Naive thymus-derived CD4-positive, alpha-beta T cell (primary cell): ENCODE measurements around the gene JMJD6. TPM values are rescaled to one million over a fixed set of nuclear protein-coding genes. Genes with fewer than 3 reads are reported as not detected.

Source experiments
- ATAC-seq: fragments of 150-1000 bp; cut with Tn5 transposase; 2 replicates; pipeline ENCODE4 v1.10.0; 2021; ENCODE audit warnings: mild to moderate bottlenecking, moderate library complexity
- CTCF ChIA-PET: fragments of 350-600 bp; sonication (Branson Sonifier 250); formaldehyde crosslinking; loops from one replicate; lab custom pipeline; 2021; ENCODE audit warnings: antibody characterized with exemption; lab: Charles Lee
- POLR2A ChIA-PET: fragments of 350-600 bp; sonication (Branson Sonifier 250); formaldehyde crosslinking; loops from one replicate; lab custom pipeline; 2021; ENCODE audit warnings: antibody characterized with exemption, inconsistent platforms; lab: Charles Lee
- DNase-seq, 9 donors: peaks; one replicate each; pipeline versions ENCODE4 v3.0.0 to v3.0.0-alpha.2; 2020 to 2022; ENCODE audit warnings: mixed read lengths in 1 of 9
- H3K27ac ChIP-seq: one replicate; pipeline ENCODE4 v1.7.0; 2013; ENCODE audit warnings: mild to moderate bottlenecking, low read depth, low read length, moderate library complexity
- H3K27me3 ChIP-seq, 2 donors: one replicate each; pipeline ENCODE4 v1.7.0; 2013; ENCODE audit warnings: low read length in 2 of 2, mild to moderate bottlenecking in 2 of 2, moderate library complexity in 2 of 2; ENCODE audit not compliant: control insufficient read depth in 2 of 2, insufficient read depth in 2 of 2
- H3K36me3 ChIP-seq, 3 experiments: 1 replicate in 2 of 3; 2 replicates in 1 of 3; pipeline ENCODE4 v1.7.0; 2013; ENCODE audit warnings: low read length in 3 of 3, mild to moderate bottlenecking in 3 of 3, moderate library complexity in 1 of 3; ENCODE audit not compliant: insufficient read depth in 3 of 3, control insufficient read depth in 2 of 3
- H3K4me1 ChIP-seq, 2 donors: one replicate each; pipeline ENCODE4 v1.7.0; 2013; ENCODE audit warnings: low read length in 2 of 2, mild to moderate bottlenecking in 2 of 2, moderate library complexity in 1 of 2; ENCODE audit not compliant: control insufficient read depth in 2 of 2, insufficient read depth in 2 of 2
- H3K4me3 ChIP-seq: 2 replicates; pipeline ENCODE4 v1.7.0; 2013; ENCODE audit warnings: mild to moderate bottlenecking, low read length
- H3K9me3 ChIP-seq, 3 experiments: 1 replicate in 2 of 3; 2 replicates in 1 of 3; pipeline ENCODE4 v1.7.0; 2013; ENCODE audit warnings: low read length in 3 of 3; ENCODE audit not compliant: control insufficient read depth in 2 of 3
- H3K27ac Mint-ChIP-seq, 9 donors: one replicate each; pipeline ENCODE4 v1.8.0; 2020 to 2022; ENCODE audit warnings: mixed read lengths in 9 of 9, mild to moderate bottlenecking in 8 of 9, moderate library complexity in 5 of 9, inconsistent platforms in 2 of 9
- H3K27me3 Mint-ChIP-seq, 5 donors: one replicate each; pipeline ENCODE4 v1.8.0; 2021 to 2022; ENCODE audit warnings: mixed read lengths in 5 of 5, mild to moderate bottlenecking in 1 of 5
- H3K36me3 Mint-ChIP-seq, 5 donors: one replicate each; pipeline ENCODE4 v1.8.0; 2020 to 2022; ENCODE audit warnings: mixed read lengths in 5 of 5, mild to moderate bottlenecking in 3 of 5, inconsistent platforms in 1 of 5
- H3K4me1 Mint-ChIP-seq, 7 donors: one replicate each; pipeline ENCODE4 v1.8.0; 2020 to 2022; ENCODE audit warnings: mixed read lengths in 7 of 7, mild to moderate bottlenecking in 3 of 7, inconsistent platforms in 1 of 7
- H3K4me3 Mint-ChIP-seq, 10 donors: one replicate each; pipeline ENCODE4 v1.8.0; 2020 to 2022; ENCODE audit warnings: mild to moderate bottlenecking in 10 of 10, mixed read lengths in 10 of 10, moderate library complexity in 6 of 10, inconsistent platforms in 2 of 10
- H3K9me3 Mint-ChIP-seq, 11 donors: one replicate each; pipeline ENCODE4 v1.8.0; 2020 to 2022; ENCODE audit warnings: mixed read lengths in 11 of 11, mild to moderate bottlenecking in 4 of 11, inconsistent platforms in 1 of 11, moderate library complexity in 1 of 11
- intact Hi-C, 2 donors: fragments of 100-400 bp; cut with micrococcal nuclease; formaldehyde crosslinking; loops; one replicate each; pipeline ENCODE4 v1.15.1; 2023
- polyA plus RNA-seq, 2 donors: library from polyadenylated mRNA; unstranded; fragments of 300-500 nt; fragmentation: Illumina TruSeq; gene quantifications; one replicate each; pipeline ENCODE4 v1.2.3, GENCODE V29; 2021
- total RNA-seq, 6 experiments: library from RNA in 5 of 6; stranded (reverse) in 5 of 6; gene quantifications; 1 replicate in 5 of 6; 2 replicates in 1 of 6; pipeline ENCODE4 v1.2.3 and lab custom pipeline; 2021 to 2026

The JMJD6 gene
- total and polyA plus RNA-seq, 7 experiments from 2014 or later, result 18.5 to 132 (median 45.6) TPM

DNA sequence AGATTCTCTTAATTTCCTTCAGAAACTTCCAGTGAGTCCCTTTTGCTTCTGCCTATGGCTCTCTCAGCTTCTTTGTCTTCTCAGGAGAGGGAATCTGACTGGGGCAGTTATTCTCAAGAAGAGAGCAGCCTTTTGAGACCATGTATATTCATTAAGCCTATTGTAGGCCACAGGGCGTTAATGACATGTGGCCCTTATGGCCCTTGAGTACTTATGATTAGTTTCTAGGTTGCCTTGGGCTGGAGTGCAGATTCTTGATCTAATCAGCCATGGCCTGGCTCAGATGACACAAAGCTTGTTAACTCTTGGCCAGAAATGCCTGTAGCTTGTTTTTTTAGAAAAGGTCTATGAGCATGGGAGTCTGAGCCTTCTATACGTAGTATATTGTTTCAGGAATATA, 28.9 kb upstream of the JMJD6 start:
- ChIA-PET CTCF (interaction anchor here (0.6 kb wide), 1 partner anchor 74 kb away, joined by 3 read pairs; no protein-coding TSS in a partner anchor), POLR2A (interaction anchor here (0.9 to 1.2 kb wide), 2 partner anchors 17 to 18 kb away, joined by 3 to 5 read pairs; partner anchors contain the start of genes MFSD11 and SRSF2)
- peaks cover 19 to 30% (median 27%) of the 10 kb centered on the region in 7 donors for H3K4me1 Mint-ChIP-seq
- peak overlapping the region; percentile 12 for H3K27ac ChIP-seq
- no peaks in the 10 kb centered on the region for H3K9me3 Mint-ChIP-seq
- DNase-seq (no peak), ATAC-seq (no peak)
- H3K9me3 ChIP-seq, result no peaks in the 10 kb centered on the region
- peaks cover 5 to 30% (median 7%) of the 10 kb centered on the region in 5 donors for H3K36me3 Mint-ChIP-seq
- H3K4me1 ChIP-seq, result peaks cover 14 to 20% of the 10 kb centered on the region in 2 donors
- H3K27ac Mint-ChIP-seq, result peak overlapping the region in 8 of 9 donors; percentile 34 to 98 (median 66)
- peaks cover 0 to 7% (median 3%) of the 10 kb centered on the region in 3 experiments for H3K36me3 ChIP-seq
- intact Hi-C loops, result no loop called here
- H3K27me3 Mint-ChIP-seq, result no peaks in the 10 kb centered on the region
- no peak overlapping the region for H3K4me3 ChIP-seq
- no peak overlapping the region for H3K4me3 Mint-ChIP-seq
- H3K27me3 ChIP-seq, result no peaks in the 10 kb centered on the region

DNA sequence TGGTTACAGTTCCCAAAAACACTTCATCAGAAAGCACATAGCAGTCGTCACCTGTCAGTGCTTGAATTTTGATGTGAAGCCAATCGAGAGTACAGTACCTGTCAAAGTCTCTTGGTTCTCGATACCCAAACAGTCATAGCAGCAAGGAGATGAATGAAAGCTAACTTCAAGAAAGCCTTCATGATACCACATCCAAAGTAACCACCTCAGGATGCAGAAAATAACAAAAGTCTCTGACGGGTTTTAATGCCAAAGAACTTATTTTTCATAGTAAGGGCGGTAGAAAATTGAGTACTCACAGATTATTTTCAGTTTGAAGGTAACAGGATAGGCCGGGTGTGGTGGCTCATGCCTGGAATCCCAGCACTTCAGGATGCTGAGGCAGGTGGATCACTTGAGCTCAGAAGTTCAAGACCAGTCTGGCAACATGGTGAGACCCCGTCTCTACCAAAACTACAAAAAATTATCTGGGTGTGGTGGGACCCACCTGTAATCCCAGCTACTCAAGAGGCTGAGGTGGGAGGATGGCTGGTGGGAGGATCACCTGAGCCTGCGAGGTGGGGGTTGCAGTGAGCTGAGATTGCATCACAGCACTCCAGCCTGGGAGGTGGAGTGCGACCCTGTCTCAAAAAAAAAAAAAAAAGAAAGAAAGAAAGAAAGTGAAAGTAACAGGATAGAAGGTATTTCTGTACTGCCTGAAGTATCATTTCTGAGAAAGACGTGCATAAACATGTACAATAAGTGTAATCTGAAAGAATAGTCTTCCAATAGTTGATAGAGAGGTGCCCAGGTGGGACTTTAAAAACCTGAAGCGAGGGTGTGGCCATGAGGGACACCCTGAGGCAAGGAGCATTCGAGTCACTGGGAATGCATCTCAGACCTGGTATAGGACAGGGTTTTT, 26.9 kb upstream of the JMJD6 start:
- Mint-ChIP-seq H3K4me3 (peak overlapping the region; percentile 84 to 91 (median 89)), H3K27ac (peak overlapping the region; percentile 96 to 99 (median 99)), H3K27me3 (no peaks in the 10 kb centered on the region), H3K36me3 (peaks cover 5 to 35% (median 10%) of the 10 kb centered on the region in 5 donors), H3K4me1 (peaks cover 19 to 30% (median 28%) of the 10 kb centered on the region in 7 donors), H3K9me3 (no peaks in the 10 kb centered on the region)
- no peaks in the 10 kb centered on the region for H3K27me3 ChIP-seq
- POLR2A ChIA-PET, result interaction anchor here (0.6 to 2.5 kb wide), 11 partner anchors 9 to 975 kb away, joined by 3 to 64 read pairs (median 4); partner anchors contain the start of genes MFSD11 and SRSF2
- no peaks in the 10 kb centered on the region for H3K9me3 ChIP-seq
- peaks cover 3 to 7% (median 4%) of the 10 kb centered on the region in 3 experiments for H3K36me3 ChIP-seq
- CTCF ChIA-PET, result interaction anchor here (0.6 kb wide), 1 partner anchor 16 kb away, joined by 5 read pairs; no protein-coding TSS in a partner anchor
- H3K27ac ChIP-seq, result peak overlapping the region; percentile 83
- ATAC-seq, result peak; percentile 93
- peak overlapping the region; percentile 55 for H3K4me3 ChIP-seq
- intact Hi-C loops, result loop anchor here (1.0 to 2.0 kb wide), 4 partner anchors 15 to 27 kb away; partner anchors contain the start of genes JMJD6 (in 1 of the 2), METTL23 (in 1 of the 2), MFSD11 (in 1 of the 2) and SRSF2 (in 1 of the 2)
- H3K4me1 ChIP-seq, result peaks cover 14 to 20% of the 10 kb centered on the region in 2 donors
- DNase-seq, result peak in 8 of 9 donors; percentile 18 to 93 (median 86)

DNA sequence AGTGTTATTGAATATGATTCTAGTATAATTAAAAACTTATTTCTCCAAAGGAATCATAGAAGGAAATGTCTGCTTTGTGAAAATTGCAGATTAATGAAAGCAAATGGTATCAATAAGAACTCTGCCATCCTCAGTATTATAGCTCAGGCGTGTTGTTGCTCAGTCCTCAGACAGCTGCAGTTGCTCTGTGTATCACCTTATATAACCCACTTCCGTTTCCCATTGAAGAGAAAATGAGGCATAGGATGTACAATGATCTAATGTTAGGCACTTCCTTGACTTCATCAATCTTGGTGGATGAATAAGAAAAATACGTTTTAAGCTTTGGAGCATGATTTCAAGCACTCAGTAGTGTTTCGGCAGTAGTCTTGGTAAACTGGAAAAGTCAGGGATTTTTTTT, 25.6 kb upstream of the JMJD6 start:
- H3K36me3 Mint-ChIP-seq, result peaks cover 2 to 30% (median 5%) of the 10 kb centered on the region in 5 donors
- no peaks in the 10 kb centered on the region for H3K9me3 Mint-ChIP-seq
- peaks cover 18 to 30% (median 26%) of the 10 kb centered on the region in 7 donors for H3K4me1 Mint-ChIP-seq
- H3K27me3 Mint-ChIP-seq, result no peaks in the 10 kb centered on the region
- DNase-seq (peak in 5 of 9 donors; percentile 40 to 58 (median 49)), ATAC-seq (peak; percentile 33)
- peak overlapping the region; percentile 90 to 99 (median 99) for H3K27ac Mint-ChIP-seq
- Histone ChIP-seq H3K9me3 (no peaks in the 10 kb centered on the region), H3K27me3 (no peaks in the 10 kb centered on the region), H3K36me3 (peaks cover 2 to 7% (median 4%) of the 10 kb centered on the region in 3 experiments), H3K27ac (peak overlapping the region; percentile 83), H3K4me1 (peaks cover 14 to 20% of the 10 kb centered on the region in 2 donors), H3K4me3 (no peak overlapping the region)
- ChIA-PET CTCF (interaction anchor here (0.6 to 0.7 kb wide), 2 partner anchors 337 to 1826 kb away, joined by 3 read pairs; no protein-coding TSS in a partner anchor), POLR2A (interaction anchor here (0.5 to 2.5 kb wide), 5 partner anchors 10 to 1118 kb away, joined by 5 to 64 read pairs (median 6); partner anchors contain the start of genes MFSD11 and SRSF2)
- peak overlapping the region; percentile 3 to 91 (median 76) for H3K4me3 Mint-ChIP-seq
- intact Hi-C loops, result loop anchor here in 1 of 2 donors (2.0 kb wide), 1 partner anchor 21 kb away; no protein-coding TSS in a partner anchor

DNA sequence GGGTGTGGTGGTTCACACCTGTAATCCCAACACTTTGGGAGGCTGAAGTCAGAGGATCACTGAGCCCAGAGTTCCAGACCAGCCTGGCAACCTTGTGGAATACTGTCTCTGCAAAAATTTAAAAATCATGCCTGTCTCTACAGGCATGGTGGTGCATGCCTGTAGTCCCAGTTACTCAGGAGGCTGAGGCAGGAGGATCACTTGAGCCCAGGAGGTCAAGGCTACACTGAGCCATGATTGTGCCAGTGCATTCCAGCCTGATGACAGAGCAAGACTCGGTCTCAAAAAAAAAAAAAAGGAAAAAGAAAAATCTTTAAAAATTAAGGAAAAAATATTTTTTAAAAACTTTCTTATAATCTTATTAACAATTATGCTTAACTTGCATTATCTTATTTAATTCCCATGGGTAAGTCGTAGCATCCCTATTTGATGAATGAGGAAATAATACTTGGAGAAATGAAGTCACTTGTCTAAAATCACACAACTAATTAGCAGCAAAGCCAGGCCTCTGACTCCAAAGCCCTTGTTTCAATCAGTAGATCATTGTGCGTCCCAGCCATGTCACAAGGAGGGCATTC, 25.1 kb upstream of the JMJD6 start:
- peaks cover 0 to 9% (median 8%) of the 10 kb centered on the region in 3 experiments for H3K36me3 ChIP-seq
- H3K27ac Mint-ChIP-seq, result peak overlapping the region in 8 of 9 donors; percentile 52 to 99 (median 99)
- H3K4me1 Mint-ChIP-seq, result peaks cover 18 to 30% (median 26%) of the 10 kb centered on the region in 7 donors
- peaks cover 0 to 30% (median 7%) of the 10 kb centered on the region in 5 donors for H3K36me3 Mint-ChIP-seq
- intact Hi-C loops, result no loop called here
- POLR2A ChIA-PET, result interaction anchor here (0.6 to 2.5 kb wide), 4 partner anchors 13 to 31 kb away, joined by 6 to 64 read pairs (median 9); partner anchors contain the start of genes MFSD11 and SRSF2
- peak overlapping the region; percentile 83 for H3K27ac ChIP-seq
- H3K27me3 Mint-ChIP-seq, result no peaks in the 10 kb centered on the region
- H3K4me1 ChIP-seq, result peaks cover 14 to 20% of the 10 kb centered on the region in 2 donors
- DNase-seq (no peak), ATAC-seq (no peak)
- H3K4me3 Mint-ChIP-seq, result peak overlapping the region in 2 of 10 donors; percentile 78 to 86
- no peaks in the 10 kb centered on the region for H3K9me3 Mint-ChIP-seq
- no peak overlapping the region for H3K4me3 ChIP-seq
- CTCF ChIA-PET, result interaction anchor here (0.6 kb wide), 1 partner anchor 1827 kb away, joined by 3 read pairs; no protein-coding TSS in a partner anchor
- H3K27me3 ChIP-seq, result no peaks in the 10 kb centered on the region
- no peaks in the 10 kb centered on the region for H3K9me3 ChIP-seq

DNA sequence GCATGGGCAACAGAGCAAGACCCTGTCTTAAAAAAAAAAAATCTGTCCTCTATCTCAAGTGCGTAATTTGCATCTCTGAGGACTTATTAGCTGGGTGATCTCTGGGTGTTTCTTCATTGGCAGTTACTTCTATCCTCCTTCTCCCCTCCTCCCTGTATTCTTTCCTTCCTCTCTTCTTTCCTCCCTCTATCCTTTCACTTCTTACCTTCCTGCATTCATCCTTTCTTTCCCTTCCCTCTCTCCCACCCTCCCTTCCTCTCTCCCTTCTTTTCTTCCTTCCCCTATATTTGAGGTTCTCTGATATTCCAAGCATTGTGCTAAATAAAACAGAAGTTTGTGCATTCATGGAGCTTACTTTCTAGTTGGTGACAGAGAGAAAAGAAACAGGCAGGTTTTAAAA, 22.3 kb upstream of the JMJD6 start:
- Histone ChIP-seq H3K27ac (no peak overlapping the region), H3K9me3 (no peaks in the 10 kb centered on the region), H3K27me3 (no peaks in the 10 kb centered on the region), H3K36me3 (peaks cover 0 to 34% (median 14%) of the 10 kb centered on the region in 3 experiments), H3K4me1 (peaks cover 6 to 9% of the 10 kb centered on the region in 2 donors), H3K4me3 (no peak overlapping the region)
- CTCF ChIA-PET, result interaction anchor here (0.8 kb wide), 1 partner anchor 35 kb away, joined by 4 read pairs; no protein-coding TSS in a partner anchor
- peak overlapping the region in 2 of 9 donors; percentile 48 to 56 for H3K27ac Mint-ChIP-seq
- intact Hi-C loops, result no loop called here
- peaks cover 3 to 46% (median 18%) of the 10 kb centered on the region in 5 donors for H3K36me3 Mint-ChIP-seq
- H3K4me3 Mint-ChIP-seq, result no peak overlapping the region
- H3K9me3 Mint-ChIP-seq, result no peaks in the 10 kb centered on the region
- H3K27me3 Mint-ChIP-seq, result no peaks in the 10 kb centered on the region
- no peak for DNase-seq
- POLR2A ChIA-PET, result interaction anchor here (2.2 kb wide), 1 partner anchor 10 kb away, joined by 14 read pairs; the partner anchor contains the start of gene MFSD11
- H3K4me1 Mint-ChIP-seq, result peaks cover 15 to 30% (median 21%) of the 10 kb centered on the region in 7 donors
- ATAC-seq, result no peak
